Measurements from ENCODE around the gene SCARB2.

- TF ChIP-seq CTCF (conservative IDR thresholded peaks at IDR 0.05) (no peak), EZH2 (IDR thresholded peaks at IDR 0.05; ENCODE audit: low read depth) (no peak)
These were observed 5.4 kb downstream of the SCARB2 start for GRCh38 chr4:76208005-76208765.

All from PC-9 (cell line).